AG08396 (cell line): ENCODE measurements around the gene WDR18.
A peak's percentile ranks its signal among the peaks of the same experiment; 100 is the strongest.

Source experiments
- DNase-seq: peaks from one replicate; pipeline ENCODE4 v3.0.0; 2012; ENCODE audit warnings: low spot score, mixed read lengths

The WDR18 gene

GRCh38 chr19:984165-984967 is at the start of gene WDR18:
WDR18 (plus strand) TSS chr19:984345; CDS start chr19:984354, 9 bp downstream.
- peak; percentile 100 for DNase-seq

GRCh38 chr19:934865-935479 is 49.2 kb upstream of the WDR18 start:
- DNase-seq = no peak

GRCh38 chr19:936175-936546 is 48.0 kb upstream of the WDR18 start:
- DNase-seq = no peak

- no peak for DNase-seq
Observed at GRCh38 chr19:937259-937694, 46.9 kb upstream of the WDR18 start.

- no peak for DNase-seq
Observed at GRCh38 chr19:938233-938923, 45.8 kb upstream of the WDR18 start.

GRCh38 chr19:939439-939838 is 44.7 kb upstream of the WDR18 start:
- DNase-seq = no peak

GRCh38 chr19:939922-940321 is 44.2 kb upstream of the WDR18 start:
- DNase-seq = no peak

GRCh38 chr19:940591-941291 is 43.4 kb upstream of the WDR18 start:
- peak; percentile 93 for DNase-seq

- DNase-seq = no peak
Observed at GRCh38 chr19:941292-942132, 42.6 kb upstream of the WDR18 start.

GRCh38 chr19:942133-942645 is 42.0 kb upstream of the WDR18 start:
- no peak for DNase-seq

GRCh38 chr19:943551-944170 is 40.5 kb upstream of the WDR18 start:
- DNase-seq = no peak

- no peak for DNase-seq
Observed at GRCh38 chr19:944171-944567, 40.0 kb upstream of the WDR18 start.

GRCh38 chr19:944663-945241 is 39.4 kb upstream of the WDR18 start:
- DNase-seq = no peak

GRCh38 chr19:945401-946252 is 38.5 kb upstream of the WDR18 start:
- no peak for DNase-seq

- no peak for DNase-seq
Observed at GRCh38 chr19:947090-947706, 36.9 kb upstream of the WDR18 start.

GRCh38 chr19:947707-948539 is 36.2 kb upstream of the WDR18 start:
- DNase-seq = no peak

- DNase-seq = no peak
Observed at GRCh38 chr19:948842-949496, 35.2 kb upstream of the WDR18 start.
